GM12878 (cell line): Measurements from ENCODE around the gene HMGCR. TPM values are rescaled to one million over a fixed set of nuclear protein-coding genes. Genes with fewer than 3 reads are reported as not detected.
A peak's percentile ranks its signal among the peaks of the same experiment; 100 is the strongest.

Experiments used
- ATF7 ChIP-seq: fragments of 450-650 bp; IDR thresholded peaks from 2 replicates; pipeline ENCODE4 v1.6.1; 2016; ENCODE audit warnings: low read depth, mild to moderate bottlenecking
- CBX3 ChIP-seq: fragments of 200-600 bp; sonication (generic); IDR thresholded peaks from 2 replicates; pipeline ENCODE4 v1.6.1; 2016; ENCODE audit warnings: low read depth, borderline replicate concordance
- POLR2AphosphoS2 ChIP-seq: IDR thresholded peaks from 2 replicates; pipeline ENCODE4 v1.6.1; 2011; ENCODE audit warnings: low read depth, mild to moderate bottlenecking, low read length, improper control_type of control experiment, moderate library complexity
- RFX5 ChIP-seq: IDR thresholded peaks from 2 replicates; pipeline ENCODE4 v1.6.1; 2011; ENCODE audit warnings: low read depth, low read length, improper control_type of control experiment
- ZBED1 ChIP-seq: IDR thresholded peaks from 2 replicates; pipeline ENCODE4 v1.6.1; 2016; ENCODE audit warnings: borderline replicate concordance
- ZNF217 ChIP-seq: fragments of 450-650 bp; IDR thresholded peaks from 2 replicates; pipeline ENCODE4 v1.6.1; 2017; ENCODE audit warnings: antibody characterized with exemption, mild to moderate bottlenecking
- ZNF384 ChIP-seq: IDR thresholded peaks from 2 replicates; pipeline ENCODE4 v1.6.1; 2012; ENCODE audit warnings: low read depth, mild to moderate bottlenecking, low read length, improper control_type of control experiment, borderline replicate concordance
- ZZZ3 ChIP-seq: IDR thresholded peaks from 2 replicates; pipeline ENCODE4 v1.6.1; 2011; ENCODE audit warnings: low read depth; ENCODE audit not compliant: control insufficient read depth, insufficient read length
- polyA plus RNA-seq, 11 experiments: library from polyadenylated mRNA; depleted of rRNA in 4 of 11; unstranded in 6 of 11; stranded (reverse) in 5 of 11; fragments of >200 nt; fragmentation: Nextera tagmentation in 4 of 11; fragmentation: Illumina TruSeq in 1 of 11; extraction: Ambion mirVana in 4 of 11; extraction: Trizol in 1 of 11; gene quantifications; 1 replicate in 1 of 11; 2 replicates in 10 of 11; pipeline versions ENCODE4 v1.2.1 to v1.2.3, GENCODE V29; 2011 to 2016; ENCODE audit warnings: inconsistent platforms in 2 of 11, missing spikeins in 2 of 11, low read depth in 1 of 11
- total RNA-seq, 4 experiments: library from RNA; depleted of rRNA in 3 of 4; stranded (reverse); fragments of >200 nt in 3 of 4; fragmentation: Illumina TruSeq in 1 of 4; extraction: Trizol in 1 of 4; gene quantifications; 2 replicates each; pipeline versions ENCODE4 v1.2.1 to v1.2.3, GENCODE V29; 2013 to 2021
- TF ChIP-seq, protein P1 (sequence below): fragments of 450-650 bp; formaldehyde crosslinking; IDR thresholded peaks from 2 replicates; pipeline ENCODE4 v1.4.0; 2022; ENCODE audit warnings: mild to moderate bottlenecking, moderate library complexity
- TF ChIP-seq, protein P2 (sequence below), 3 experiments: IDR thresholded peaks in 2 of 3; conservative IDR thresholded peaks in 1 of 3; 2 replicates each; pipeline ENCODE4 v1.5.1; 2011; ENCODE audit warnings: low read depth in 3 of 3, low read length in 3 of 3, mild to moderate bottlenecking in 3 of 3, control low read depth in 2 of 3, moderate library complexity in 2 of 3, inconsistent platforms in 1 of 3, mixed read lengths in 1 of 3; ENCODE audit not compliant: control insufficient read depth in 2 of 3, insufficient read depth in 1 of 3; ENCODE audit errors: extremely low read depth in 1 of 3
- TF ChIP-seq, protein P3 (sequence below): IDR thresholded peaks from 2 replicates; pipeline ENCODE4 v1.6.1; 2012; ENCODE audit warnings: improper control_type of control experiment, low read depth, low read length; ENCODE audit not compliant: insufficient replicate concordance
- TF ChIP-seq, protein P4 (sequence below): fragments of 450-650 bp; IDR thresholded peaks from 2 replicates; pipeline ENCODE4 v1.6.1; 2016; ENCODE audit warnings: mild to moderate bottlenecking
- TF ChIP-seq, protein P5 (sequence below): fragments of 450-650 bp; IDR thresholded peaks from 2 replicates; pipeline ENCODE4 v1.6.1; 2017; ENCODE audit warnings: borderline replicate concordance
- TF ChIP-seq, protein P6 (sequence below): fragments of 150-350 bp; IDR thresholded peaks from 2 replicates; pipeline ENCODE4 v1.6.1; 2014; ENCODE audit warnings: mild to moderate bottlenecking, low read depth, low read length

The HMGCR gene
- total and polyA plus RNA-seq, 10 of the 15 experiments (the other 5 are each of a cell fraction or from before 2014, with no cell fraction given) = 30.8 to 119 (median 73.9) TPM

DNA sequence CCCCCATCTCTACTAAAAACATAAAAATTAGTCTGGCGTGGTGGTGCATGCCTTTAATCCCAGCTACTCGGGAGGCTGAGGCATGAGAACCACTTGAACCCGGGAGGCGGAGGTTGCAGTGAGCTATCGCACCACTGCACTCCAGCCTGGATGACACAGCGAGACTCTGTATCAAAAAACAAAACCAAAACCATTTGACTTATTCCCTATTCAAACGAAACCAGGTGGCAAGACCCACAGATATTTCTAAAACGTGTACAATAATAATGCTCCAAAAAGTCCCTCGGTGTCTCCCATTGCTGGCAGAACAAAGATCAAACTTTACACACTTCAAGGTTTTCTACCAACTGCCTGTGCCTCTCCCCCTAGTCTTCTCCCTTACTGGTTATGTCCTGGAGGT lies 29.8 kb downstream of the HMGCR start (continued):
- TF ChIP-seq, protein P1, sequence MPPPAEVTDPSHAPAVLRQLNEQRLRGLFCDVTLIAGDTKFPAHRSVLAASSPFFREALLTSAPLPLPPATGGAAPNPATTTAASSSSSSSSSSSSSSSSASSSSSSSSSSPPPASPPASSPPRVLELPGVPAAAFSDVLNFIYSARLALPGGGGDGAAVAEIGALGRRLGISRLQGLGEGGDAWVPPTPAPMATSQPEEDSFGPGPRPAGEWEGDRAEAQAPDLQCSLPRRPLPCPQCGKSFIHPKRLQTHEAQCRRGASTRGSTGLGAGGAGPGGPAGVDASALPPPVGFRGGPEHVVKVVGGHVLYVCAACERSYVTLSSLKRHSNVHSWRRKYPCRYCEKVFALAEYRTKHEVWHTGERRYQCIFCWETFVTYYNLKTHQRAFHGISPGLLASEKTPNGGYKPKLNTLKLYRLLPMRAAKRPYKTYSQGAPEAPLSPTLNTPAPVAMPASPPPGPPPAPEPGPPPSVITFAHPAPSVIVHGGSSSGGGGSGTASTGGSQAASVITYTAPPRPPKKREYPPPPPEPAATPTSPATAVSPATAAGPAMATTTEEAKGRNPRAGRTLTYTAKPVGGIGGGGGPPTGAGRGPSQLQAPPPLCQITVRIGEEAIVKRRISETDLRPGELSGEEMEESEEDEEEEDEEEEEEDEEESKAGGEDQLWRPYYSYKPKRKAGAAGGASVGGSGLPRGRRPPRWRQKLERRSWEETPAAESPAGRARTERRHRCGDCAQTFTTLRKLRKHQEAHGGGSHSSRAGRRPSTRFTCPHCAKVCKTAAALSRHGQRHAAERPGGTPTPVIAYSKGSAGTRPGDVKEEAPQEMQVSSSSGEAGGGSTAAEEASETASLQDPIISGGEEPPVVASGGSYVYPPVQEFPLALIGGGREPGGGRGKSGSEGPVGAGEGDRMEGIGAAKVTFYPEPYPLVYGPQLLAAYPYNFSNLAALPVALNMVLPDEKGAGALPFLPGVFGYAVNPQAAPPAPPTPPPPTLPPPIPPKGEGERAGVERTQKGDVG = no peak
- no peak for TF ChIP-seq CBX3
- TF ChIP-seq ZZZ3 = no peak
- TF ChIP-seq, protein P2, sequence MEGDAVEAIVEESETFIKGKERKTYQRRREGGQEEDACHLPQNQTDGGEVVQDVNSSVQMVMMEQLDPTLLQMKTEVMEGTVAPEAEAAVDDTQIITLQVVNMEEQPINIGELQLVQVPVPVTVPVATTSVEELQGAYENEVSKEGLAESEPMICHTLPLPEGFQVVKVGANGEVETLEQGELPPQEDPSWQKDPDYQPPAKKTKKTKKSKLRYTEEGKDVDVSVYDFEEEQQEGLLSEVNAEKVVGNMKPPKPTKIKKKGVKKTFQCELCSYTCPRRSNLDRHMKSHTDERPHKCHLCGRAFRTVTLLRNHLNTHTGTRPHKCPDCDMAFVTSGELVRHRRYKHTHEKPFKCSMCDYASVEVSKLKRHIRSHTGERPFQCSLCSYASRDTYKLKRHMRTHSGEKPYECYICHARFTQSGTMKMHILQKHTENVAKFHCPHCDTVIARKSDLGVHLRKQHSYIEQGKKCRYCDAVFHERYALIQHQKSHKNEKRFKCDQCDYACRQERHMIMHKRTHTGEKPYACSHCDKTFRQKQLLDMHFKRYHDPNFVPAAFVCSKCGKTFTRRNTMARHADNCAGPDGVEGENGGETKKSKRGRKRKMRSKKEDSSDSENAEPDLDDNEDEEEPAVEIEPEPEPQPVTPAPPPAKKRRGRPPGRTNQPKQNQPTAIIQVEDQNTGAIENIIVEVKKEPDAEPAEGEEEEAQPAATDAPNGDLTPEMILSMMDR (IDR thresholded peaks at IDR 0.05 in 2 of 3, conservative IDR thresholded peaks at IDR 0.05 in 1 of 3; ENCODE audit: control insufficient read depth in 2 of 3, extremely low read depth in 1 of 3, insufficient read depth in 1 of 3, low read depth in 3 of 3, low read length in 3 of 3) = no peak
- no peak for TF ChIP-seq ZNF384
- no peak; the same call in 1 of the 2 replicates for TF ChIP-seq POLR2AphosphoS2
- TF ChIP-seq, protein P3, sequence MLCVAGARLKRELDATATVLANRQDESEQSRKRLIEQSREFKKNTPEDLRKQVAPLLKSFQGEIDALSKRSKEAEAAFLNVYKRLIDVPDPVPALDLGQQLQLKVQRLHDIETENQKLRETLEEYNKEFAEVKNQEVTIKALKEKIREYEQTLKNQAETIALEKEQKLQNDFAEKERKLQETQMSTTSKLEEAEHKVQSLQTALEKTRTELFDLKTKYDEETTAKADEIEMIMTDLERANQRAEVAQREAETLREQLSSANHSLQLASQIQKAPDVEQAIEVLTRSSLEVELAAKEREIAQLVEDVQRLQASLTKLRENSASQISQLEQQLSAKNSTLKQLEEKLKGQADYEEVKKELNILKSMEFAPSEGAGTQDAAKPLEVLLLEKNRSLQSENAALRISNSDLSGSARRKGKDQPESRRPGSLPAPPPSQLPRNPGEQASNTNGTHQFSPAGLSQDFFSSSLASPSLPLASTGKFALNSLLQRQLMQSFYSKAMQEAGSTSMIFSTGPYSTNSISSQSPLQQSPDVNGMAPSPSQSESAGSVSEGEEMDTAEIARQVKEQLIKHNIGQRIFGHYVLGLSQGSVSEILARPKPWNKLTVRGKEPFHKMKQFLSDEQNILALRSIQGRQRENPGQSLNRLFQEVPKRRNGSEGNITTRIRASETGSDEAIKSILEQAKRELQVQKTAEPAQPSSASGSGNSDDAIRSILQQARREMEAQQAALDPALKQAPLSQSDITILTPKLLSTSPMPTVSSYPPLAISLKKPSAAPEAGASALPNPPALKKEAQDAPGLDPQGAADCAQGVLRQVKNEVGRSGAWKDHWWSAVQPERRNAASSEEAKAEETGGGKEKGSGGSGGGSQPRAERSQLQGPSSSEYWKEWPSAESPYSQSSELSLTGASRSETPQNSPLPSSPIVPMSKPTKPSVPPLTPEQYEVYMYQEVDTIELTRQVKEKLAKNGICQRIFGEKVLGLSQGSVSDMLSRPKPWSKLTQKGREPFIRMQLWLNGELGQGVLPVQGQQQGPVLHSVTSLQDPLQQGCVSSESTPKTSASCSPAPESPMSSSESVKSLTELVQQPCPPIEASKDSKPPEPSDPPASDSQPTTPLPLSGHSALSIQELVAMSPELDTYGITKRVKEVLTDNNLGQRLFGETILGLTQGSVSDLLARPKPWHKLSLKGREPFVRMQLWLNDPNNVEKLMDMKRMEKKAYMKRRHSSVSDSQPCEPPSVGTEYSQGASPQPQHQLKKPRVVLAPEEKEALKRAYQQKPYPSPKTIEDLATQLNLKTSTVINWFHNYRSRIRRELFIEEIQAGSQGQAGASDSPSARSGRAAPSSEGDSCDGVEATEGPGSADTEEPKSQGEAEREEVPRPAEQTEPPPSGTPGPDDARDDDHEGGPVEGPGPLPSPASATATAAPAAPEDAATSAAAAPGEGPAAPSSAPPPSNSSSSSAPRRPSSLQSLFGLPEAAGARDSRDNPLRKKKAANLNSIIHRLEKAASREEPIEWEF = peak; percentile 61
- TF ChIP-seq, protein P4, sequence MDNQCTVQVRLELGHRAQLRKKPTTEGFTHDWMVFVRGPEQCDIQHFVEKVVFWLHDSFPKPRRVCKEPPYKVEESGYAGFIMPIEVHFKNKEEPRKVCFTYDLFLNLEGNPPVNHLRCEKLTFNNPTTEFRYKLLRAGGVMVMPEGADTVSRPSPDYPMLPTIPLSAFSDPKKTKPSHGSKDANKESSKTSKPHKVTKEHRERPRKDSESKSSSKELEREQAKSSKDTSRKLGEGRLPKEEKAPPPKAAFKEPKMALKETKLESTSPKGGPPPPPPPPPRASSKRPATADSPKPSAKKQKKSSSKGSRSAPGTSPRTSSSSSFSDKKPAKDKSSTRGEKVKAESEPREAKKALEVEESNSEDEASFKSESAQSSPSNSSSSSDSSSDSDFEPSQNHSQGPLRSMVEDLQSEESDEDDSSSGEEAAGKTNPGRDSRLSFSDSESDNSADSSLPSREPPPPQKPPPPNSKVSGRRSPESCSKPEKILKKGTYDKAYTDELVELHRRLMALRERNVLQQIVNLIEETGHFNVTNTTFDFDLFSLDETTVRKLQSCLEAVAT = peak; percentile 85
- TF ChIP-seq, protein P5, sequence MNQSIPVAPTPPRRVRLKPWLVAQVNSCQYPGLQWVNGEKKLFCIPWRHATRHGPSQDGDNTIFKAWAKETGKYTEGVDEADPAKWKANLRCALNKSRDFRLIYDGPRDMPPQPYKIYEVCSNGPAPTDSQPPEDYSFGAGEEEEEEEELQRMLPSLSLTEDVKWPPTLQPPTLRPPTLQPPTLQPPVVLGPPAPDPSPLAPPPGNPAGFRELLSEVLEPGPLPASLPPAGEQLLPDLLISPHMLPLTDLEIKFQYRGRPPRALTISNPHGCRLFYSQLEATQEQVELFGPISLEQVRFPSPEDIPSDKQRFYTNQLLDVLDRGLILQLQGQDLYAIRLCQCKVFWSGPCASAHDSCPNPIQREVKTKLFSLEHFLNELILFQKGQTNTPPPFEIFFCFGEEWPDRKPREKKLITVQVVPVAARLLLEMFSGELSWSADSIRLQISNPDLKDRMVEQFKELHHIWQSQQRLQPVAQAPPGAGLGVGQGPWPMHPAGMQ = no peak
- TF ChIP-seq, protein P6, sequence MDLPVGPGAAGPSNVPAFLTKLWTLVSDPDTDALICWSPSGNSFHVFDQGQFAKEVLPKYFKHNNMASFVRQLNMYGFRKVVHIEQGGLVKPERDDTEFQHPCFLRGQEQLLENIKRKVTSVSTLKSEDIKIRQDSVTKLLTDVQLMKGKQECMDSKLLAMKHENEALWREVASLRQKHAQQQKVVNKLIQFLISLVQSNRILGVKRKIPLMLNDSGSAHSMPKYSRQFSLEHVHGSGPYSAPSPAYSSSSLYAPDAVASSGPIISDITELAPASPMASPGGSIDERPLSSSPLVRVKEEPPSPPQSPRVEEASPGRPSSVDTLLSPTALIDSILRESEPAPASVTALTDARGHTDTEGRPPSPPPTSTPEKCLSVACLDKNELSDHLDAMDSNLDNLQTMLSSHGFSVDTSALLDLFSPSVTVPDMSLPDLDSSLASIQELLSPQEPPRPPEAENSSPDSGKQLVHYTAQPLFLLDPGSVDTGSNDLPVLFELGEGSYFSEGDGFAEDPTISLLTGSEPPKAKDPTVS = no peak
- no peak for TF ChIP-seq ZNF217
- 0 out of 2 replicates have a peak, but pooled peaks have one; percentile 13 for TF ChIP-seq ATF7
- no peak for TF ChIP-seq RFX5
- 0 out of 2 replicates have a peak, but pooled peaks have one; percentile 44 for TF ChIP-seq ZBED1
